ENCODE results near the gene KASH5.
A peak's percentile ranks its signal among the peaks of the same experiment; 100 is the strongest.

- TF ChIP-seq, protein P1, sequence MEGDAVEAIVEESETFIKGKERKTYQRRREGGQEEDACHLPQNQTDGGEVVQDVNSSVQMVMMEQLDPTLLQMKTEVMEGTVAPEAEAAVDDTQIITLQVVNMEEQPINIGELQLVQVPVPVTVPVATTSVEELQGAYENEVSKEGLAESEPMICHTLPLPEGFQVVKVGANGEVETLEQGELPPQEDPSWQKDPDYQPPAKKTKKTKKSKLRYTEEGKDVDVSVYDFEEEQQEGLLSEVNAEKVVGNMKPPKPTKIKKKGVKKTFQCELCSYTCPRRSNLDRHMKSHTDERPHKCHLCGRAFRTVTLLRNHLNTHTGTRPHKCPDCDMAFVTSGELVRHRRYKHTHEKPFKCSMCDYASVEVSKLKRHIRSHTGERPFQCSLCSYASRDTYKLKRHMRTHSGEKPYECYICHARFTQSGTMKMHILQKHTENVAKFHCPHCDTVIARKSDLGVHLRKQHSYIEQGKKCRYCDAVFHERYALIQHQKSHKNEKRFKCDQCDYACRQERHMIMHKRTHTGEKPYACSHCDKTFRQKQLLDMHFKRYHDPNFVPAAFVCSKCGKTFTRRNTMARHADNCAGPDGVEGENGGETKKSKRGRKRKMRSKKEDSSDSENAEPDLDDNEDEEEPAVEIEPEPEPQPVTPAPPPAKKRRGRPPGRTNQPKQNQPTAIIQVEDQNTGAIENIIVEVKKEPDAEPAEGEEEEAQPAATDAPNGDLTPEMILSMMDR (conservative IDR thresholded peaks at IDR 0.05; ENCODE audit: low read depth, low read length), result peak; percentile 99
- TF ChIP-seq EZH2 (IDR thresholded peaks at IDR 0.05; ENCODE audit: low read length, unreplicated experiment) (no peak), EZH2phosphoT487 (IDR thresholded peaks at IDR 0.05; ENCODE audit: borderline replicate concordance, low read length) (no peak)
These were observed 3.7 kb downstream of the KASH5 start for GRCh38 chr19:49391581-49392399.

Measured in PC-3 (cell line).